CD14-positive monocyte (primary cell): ENCODE data around the gene TMEM92. TPM values are rescaled to one million over a fixed set of nuclear protein-coding genes. Genes with fewer than 3 reads are reported as not detected.

Experiments
- DNase-seq, 3 donors: peaks; one replicate each; pipeline ENCODE4 v3.0.0-alpha.2; 2011 to 2022
- H2AFZ ChIP-seq: 2 replicates; pipeline ENCODE4 v1.6.0; 2012; ENCODE audit warnings: mild to moderate bottlenecking, low read depth, low read length, inconsistent platforms; ENCODE audit not compliant: insufficient read depth, poor library complexity, severe bottlenecking
- H3K27ac ChIP-seq, 2 donors: 1 replicate in 1 of 2; 2 replicates in 1 of 2; pipeline ENCODE4 v1.5.1; 2012 to 2013; ENCODE audit warnings: low read length in 2 of 2, control low read depth in 1 of 2, inconsistent platforms in 1 of 2, low read depth in 1 of 2, mild to moderate bottlenecking in 1 of 2
- H3K27me3 ChIP-seq, 2 donors: one replicate each; pipeline versions ENCODE4 v1.6.0 to v1.6.1; 2011 to 2013; ENCODE audit warnings: low read length in 2 of 2; ENCODE audit not compliant: control insufficient read depth in 2 of 2, insufficient read depth in 2 of 2
- H3K36me3 ChIP-seq, 2 donors: replicated peaks in 1 of 2; 1 replicate in 1 of 2; 2 replicates in 1 of 2; pipeline versions ENCODE4 v1.5.1 to v1.6.1; 2012 to 2013; ENCODE audit warnings: low read length in 2 of 2, control low read depth in 1 of 2, inconsistent platforms in 1 of 2, mild to moderate bottlenecking in 1 of 2; ENCODE audit not compliant: insufficient read depth in 2 of 2, control insufficient read depth in 1 of 2
- H3K4me1 ChIP-seq, 2 donors: 1 replicate in 1 of 2; 2 replicates in 1 of 2; pipeline versions ENCODE4 v1.5.1 to v1.6.1; 2012 to 2013; ENCODE audit warnings: low read length in 2 of 2, control low read depth in 1 of 2, inconsistent platforms in 1 of 2, mild to moderate bottlenecking in 1 of 2, moderate library complexity in 1 of 2; ENCODE audit not compliant: insufficient read depth in 2 of 2, control insufficient read depth in 1 of 2
- H3K4me2 ChIP-seq: replicated peaks from 2 replicates; pipeline ENCODE3; 2012; ENCODE audit warnings: low read length, moderate library complexity, mild to moderate bottlenecking; ENCODE audit not compliant: poor library complexity, severe bottlenecking; ENCODE audit errors: extremely low read depth
- H3K4me3 ChIP-seq, 3 experiments: fragments of 200-600 bp in 1 of 3; sonication (generic) in 1 of 3; replicated peaks in 1 of 3; 1 replicate in 2 of 3; 2 replicates in 1 of 3; pipeline ENCODE4 v1.5.1; 2011 to 2013; ENCODE audit warnings: low read length in 3 of 3, mild to moderate bottlenecking in 3 of 3, control low read depth in 2 of 3, low read depth in 2 of 3, inconsistent platforms in 1 of 3, moderate library complexity in 1 of 3
- H3K79me2 ChIP-seq: 2 replicates; pipeline ENCODE4 v1.6.0; 2012; ENCODE audit warnings: mild to moderate bottlenecking, control low read depth, inconsistent platforms, low read length, moderate library complexity; ENCODE audit not compliant: insufficient read depth
- H3K9ac ChIP-seq: 2 replicates; pipeline ENCODE4 v1.6.0; 2017; ENCODE audit warnings: low read length, mild to moderate bottlenecking; ENCODE audit not compliant: insufficient read depth, poor library complexity, severe bottlenecking
- H3K9me3 ChIP-seq, 2 donors: replicated peaks in 1 of 2; 1 replicate in 1 of 2; 2 replicates in 1 of 2; pipeline versions ENCODE4 v1.5.1 to v1.6.1; 2012 to 2013; ENCODE audit warnings: low read length in 2 of 2, control low read depth in 1 of 2; ENCODE audit not compliant: control insufficient read depth in 1 of 2, insufficient read depth in 1 of 2
- H4K20me1 ChIP-seq: 2 replicates; pipeline ENCODE4 v1.6.0; 2012; ENCODE audit warnings: mild to moderate bottlenecking, low read length, control low read depth, moderate library complexity; ENCODE audit not compliant: insufficient read depth
- H3K27ac Mint-ChIP-seq, 7 donors: one replicate each; pipeline ENCODE4 v1.8.0; 2020; ENCODE audit warnings: mild to moderate bottlenecking in 7 of 7, mixed read lengths in 7 of 7, moderate library complexity in 6 of 7, inconsistent platforms in 2 of 7
- H3K27me3 Mint-ChIP-seq, 3 donors: one replicate each; pipeline ENCODE4 v1.8.0; 2021 to 2022; ENCODE audit warnings: low read depth in 3 of 3, mild to moderate bottlenecking in 3 of 3, mixed read lengths in 3 of 3, moderate library complexity in 3 of 3, inconsistent platforms in 1 of 3
- H3K36me3 Mint-ChIP-seq, 2 donors: one replicate each; pipeline ENCODE4 v1.8.0; 2020; ENCODE audit warnings: mixed read lengths in 2 of 2, inconsistent platforms in 1 of 2, mild to moderate bottlenecking in 1 of 2
- H3K4me1 Mint-ChIP-seq: one replicate; pipeline ENCODE4 v1.8.0; 2020; ENCODE audit warnings: mild to moderate bottlenecking, mixed read lengths
- H3K4me3 Mint-ChIP-seq, 2 donors: one replicate each; pipeline ENCODE4 v1.8.0; 2020; ENCODE audit warnings: mild to moderate bottlenecking in 2 of 2, mixed read lengths in 2 of 2, moderate library complexity in 1 of 2
- H3K9me3 Mint-ChIP-seq, 7 donors: one replicate each; pipeline ENCODE4 v1.8.0; 2020 to 2022; ENCODE audit warnings: mixed read lengths in 7 of 7, mild to moderate bottlenecking in 6 of 7, moderate library complexity in 6 of 7, inconsistent platforms in 2 of 7
- CTCF ChIP-seq: fragments of 200-600 bp; IDR thresholded peaks from one replicate; pipeline ENCODE4 v1.8.0; 2022; ENCODE audit warnings: antibody characterized with exemption, mild to moderate bottlenecking
- WGBS: methylation state at CpG from one replicate; pipeline ENCODE4 v1.1.5; 2013; ENCODE audit warnings: missing lambda C conversion rate; ENCODE audit not compliant: insufficient coverage; 5-methylcytosine and 5-hydroxymethylcytosine counted together
- intact Hi-C, 2 donors: fragments of 100-400 bp; cut with micrococcal nuclease; formaldehyde crosslinking; loops; one replicate each; pipeline versions ENCODE4 v1.15.0 to v1.15.1; 2023
- polyA plus RNA-seq, 3 donors: library from polyadenylated mRNA; depleted of rRNA in 1 of 3; unstranded in 2 of 3; stranded (reverse) in 1 of 3; fragments of 300-500 nt in 2 of 3; fragments of >200 nt in 1 of 3; fragmentation: Illumina TruSeq in 2 of 3; gene quantifications; 1 replicate in 2 of 3; 2 replicates in 1 of 3; pipeline ENCODE4 v1.2.3, GENCODE V29; 2012 to 2021

TMEM92 gene
- polyA plus RNA-seq, 3 donors, result not detected

DNA sequence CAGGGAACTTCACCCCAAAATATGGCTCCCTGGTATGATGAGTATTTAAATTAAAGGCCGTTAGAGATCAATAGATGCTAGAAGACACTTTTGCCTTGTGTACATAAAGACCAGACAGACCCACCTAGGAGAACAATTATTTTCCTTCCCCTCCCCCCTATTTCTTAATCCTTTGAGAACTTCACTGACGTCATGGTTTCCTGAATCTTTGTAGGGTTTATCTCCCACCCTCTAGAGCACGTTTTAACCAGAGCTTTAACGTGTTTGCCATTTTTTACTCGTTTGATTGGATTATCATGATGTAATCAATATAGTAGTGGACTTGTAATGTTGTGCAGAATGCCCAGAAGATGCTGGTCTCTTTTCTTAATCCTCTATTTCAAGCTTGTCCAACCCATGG is 48.8 kb downstream of the TMEM92 start:
- Mint-ChIP-seq H3K36me3 (no peaks in the 10 kb centered on the region), H3K27ac (no peak overlapping the region), H3K27me3 (no peaks in the 10 kb centered on the region), H3K4me1 (no peaks in the 10 kb centered on the region), H3K9me3 (no peaks in the 10 kb centered on the region), H3K4me3 (no peak overlapping the region)
- no peak overlapping the region for H2AFZ ChIP-seq
- no peaks in the 10 kb centered on the region for H3K27me3 ChIP-seq
- no peak for TF ChIP-seq CTCF
- no peaks in the 10 kb centered on the region for H3K4me1 ChIP-seq
- no peak overlapping the region for H3K9ac ChIP-seq
- no peaks in the 10 kb centered on the region for H3K36me3 ChIP-seq
- WGBS, result no CpG with 5 or more reads among the region's 5 CpGs
- H4K20me1 ChIP-seq, result no peaks in the 10 kb centered on the region
- no peak overlapping the region for H3K4me2 ChIP-seq
- no peaks in the 10 kb centered on the region for H3K79me2 ChIP-seq
- H3K9me3 ChIP-seq, result no peaks in the 10 kb centered on the region
- H3K4me3 ChIP-seq, result no peak overlapping the region
- intact Hi-C loops, result no loop called here
- no peak for DNase-seq
- no peak overlapping the region for H3K27ac ChIP-seq

DNA sequence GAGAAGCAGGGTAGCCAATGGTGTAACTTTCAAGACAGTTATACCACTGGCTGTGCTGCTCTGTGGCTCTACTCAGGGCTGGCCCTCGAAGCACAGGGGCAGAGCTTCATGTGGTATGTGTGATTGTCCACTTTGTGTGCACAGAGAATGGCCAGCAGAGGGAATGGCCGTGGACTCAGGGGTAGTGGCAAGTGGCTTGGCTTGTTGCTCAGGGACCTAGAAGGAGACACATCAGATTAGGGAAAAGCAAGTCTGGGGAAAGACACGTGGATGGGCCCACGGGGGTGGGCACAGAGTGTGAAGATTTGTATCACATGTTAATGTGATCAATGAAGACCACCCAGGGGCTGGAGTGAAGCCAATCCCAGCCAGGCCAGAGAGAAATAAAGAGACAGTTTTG is 51.6 kb downstream of the TMEM92 start:
- Histone ChIP-seq H3K36me3 (no peaks in the 10 kb centered on the region), H3K9me3 (no peaks in the 10 kb centered on the region), H3K4me2 (no peak overlapping the region), H3K79me2 (no peaks in the 10 kb centered on the region), H3K27me3 (no peaks in the 10 kb centered on the region), H2AFZ (no peak overlapping the region), H3K27ac (no peak overlapping the region), H4K20me1 (no peaks in the 10 kb centered on the region), H3K4me3 (no peak overlapping the region), H3K9ac (no peak overlapping the region), H3K4me1 (no peaks in the 10 kb centered on the region)
- no peak for DNase-seq
- H3K4me3 Mint-ChIP-seq, result no peak overlapping the region
- peaks cover 0 to 3% (median 2%) of the 10 kb centered on the region in 3 donors for H3K27me3 Mint-ChIP-seq
- intact Hi-C loops, result no loop called here
- H3K27ac Mint-ChIP-seq, result no peak overlapping the region
- H3K9me3 Mint-ChIP-seq, result no peaks in the 10 kb centered on the region
- peaks cover 6% of the 10 kb centered on the region for H3K4me1 Mint-ChIP-seq
- WGBS, result 81% methylated on average over 4 of the region's 4 CpGs
- no peak for TF ChIP-seq CTCF
- H3K36me3 Mint-ChIP-seq, result no peaks in the 10 kb centered on the region
